ENCODE data around the gene SAFB. TPM values are rescaled to one million over a fixed set of nuclear protein-coding genes. Genes with fewer than 3 reads are reported as not detected.

Gene SAFB
- total RNA-seq, 1 experiment from 2014 or later = 143 TPM

GRCh38 chr19:5591476-5591875 is 31.4 kb upstream of the SAFB start (continued):
- TF ChIP-seq EGR1 (IDR thresholded peaks at IDR 0.05; ENCODE audit: low read depth) = no peak
- TF ChIP-seq, protein P1, sequence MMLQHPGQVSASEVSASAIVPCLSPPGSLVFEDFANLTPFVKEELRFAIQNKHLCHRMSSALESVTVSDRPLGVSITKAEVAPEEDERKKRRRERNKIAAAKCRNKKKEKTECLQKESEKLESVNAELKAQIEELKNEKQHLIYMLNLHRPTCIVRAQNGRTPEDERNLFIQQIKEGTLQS (IDR thresholded peaks at IDR 0.05) = no peak
- TF ChIP-seq, protein P2, sequence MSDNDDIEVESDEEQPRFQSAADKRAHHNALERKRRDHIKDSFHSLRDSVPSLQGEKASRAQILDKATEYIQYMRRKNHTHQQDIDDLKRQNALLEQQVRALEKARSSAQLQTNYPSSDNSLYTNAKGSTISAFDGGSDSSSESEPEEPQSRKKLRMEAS (IDR thresholded peaks at IDR 0.05) = no peak
- TF ChIP-seq CEBPB (IDR thresholded peaks at IDR 0.05; ENCODE audit: low read depth) = no peak
- TF ChIP-seq ZBTB33 (IDR thresholded peaks at IDR 0.05; ENCODE audit: extremely low read depth, insufficient replicate concordance, low read length) = no peak

DNA sequence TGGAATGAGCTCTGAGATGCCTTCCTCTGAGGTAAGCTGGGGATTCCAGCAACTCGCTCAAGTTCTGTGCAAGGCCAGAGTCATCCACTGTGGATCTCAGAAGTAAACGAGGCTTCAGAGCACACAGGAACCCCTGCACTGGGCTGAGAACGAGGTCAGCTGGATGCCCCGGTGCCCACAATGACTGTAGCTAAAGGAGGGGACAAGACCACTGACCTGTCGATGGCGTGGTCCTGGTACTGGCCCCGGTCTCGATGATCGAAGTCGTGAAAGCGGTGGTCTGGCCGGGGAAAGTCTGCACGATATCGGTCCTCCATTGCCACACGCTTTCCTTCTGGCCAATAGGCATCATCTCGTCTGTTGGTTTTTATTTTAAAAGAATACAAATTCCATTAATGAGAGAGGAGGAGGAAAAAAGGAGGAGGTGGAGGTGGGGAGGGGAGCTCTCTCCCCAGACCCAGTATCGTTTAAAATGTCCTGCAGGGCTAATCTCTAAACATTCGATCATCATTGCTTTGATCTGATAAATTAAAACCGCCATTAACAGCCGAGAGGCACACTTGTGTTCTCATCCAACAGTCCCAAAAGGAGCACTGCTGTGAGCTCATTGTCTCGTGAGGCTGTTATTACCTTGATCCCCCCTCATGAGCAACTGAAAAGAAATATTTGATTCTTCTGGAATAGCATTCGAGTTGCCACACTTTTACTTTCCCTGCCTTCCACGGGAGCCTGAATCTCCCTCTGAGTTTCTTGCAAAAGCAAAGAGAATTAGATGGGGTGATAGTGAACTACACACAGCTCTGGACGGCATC is 30.1 kb upstream of the SAFB start:
- peaks cover 32% of the 10 kb centered on the region; the same call in 1 of the 2 replicates for H3K79me2 ChIP-seq (ENCODE audit: insufficient read depth, low read length)
- H3K4me2 ChIP-seq (ENCODE audit: low read length) = no peak overlapping the region
- no peak overlapping the region for H3K9ac ChIP-seq (ENCODE audit: low read length)
- H4K20me1 ChIP-seq (ENCODE audit: insufficient read depth) = no peaks in the 10 kb centered on the region
- H3K27ac ChIP-seq (ENCODE audit: low read depth, low read length) = no peak overlapping the region
- DNase-seq (ENCODE audit: low read depth, low spot score) (no peak), ATAC-seq (no peak)
- no peaks in the 10 kb centered on the region for H3K9me3 ChIP-seq (ENCODE audit: control insufficient read depth in 1 of 2, insufficient read depth in 1 of 2, low read depth in 1 of 2, low read length in 2 of 2)
- H3K36me3 ChIP-seq (ENCODE audit: control insufficient read depth in 1 of 2, insufficient read depth in 2 of 2, low read length in 2 of 2) = peaks cover 59 to 76% of the 10 kb centered on the region in 2 experiments; a peak in 3 of 4 replicates
- intact Hi-C loops (cut with micrococcal nuclease) = no loop called here
- no peak overlapping the region for H3K4me3 ChIP-seq (replicated peaks in 1 of 2; ENCODE audit: low read depth in 1 of 2, low read length in 2 of 2)
- ChIA-PET CTCF (no interaction called here), POLR2A (interaction anchor here (1.0 kb wide), 1 partner anchor 43 kb away, joined by 3 read pairs; no protein-coding TSS in a partner anchor), RAD21 (ENCODE audit: low non-redundant PET in 1 of 2, low total read pairs in 2 of 2, uncharacterized antibody in 2 of 2, unreplicated experiment in 2 of 2) (no interaction called here)
- H3K27me3 ChIP-seq (ENCODE audit: insufficient read depth, low read length) = no peaks in the 10 kb centered on the region
- no peaks in the 10 kb centered on the region for H3K4me1 ChIP-seq (ENCODE audit: control insufficient read depth in 1 of 2, insufficient read depth in 2 of 2, low read length in 2 of 2)
- no peaks in the 10 kb centered on the region for H3K9me2 ChIP-seq (ENCODE audit: insufficient read depth)
- no peak overlapping the region for H2AFZ ChIP-seq (ENCODE audit: low read depth, low read length, poor library complexity, severe bottlenecking)
- BruUV-seq (replicated peaks) = no TSS peak
- TF ChIP-seq EGR1 (IDR thresholded peaks at IDR 0.05; ENCODE audit: low read depth) (no peak), SRF (IDR thresholded peaks at IDR 0.05; ENCODE audit: low read depth) (no peak), CEBPB (IDR thresholded peaks at IDR 0.05; ENCODE audit: low read depth) (no peak), EZH2 (IDR thresholded peaks at IDR 0.05) (no peak), JUND (IDR thresholded peaks at IDR 0.05) (no peak), ZBTB33 (IDR thresholded peaks at IDR 0.05; ENCODE audit: extremely low read depth, insufficient replicate concordance, low read length) (no peak)
- TF ChIP-seq, protein P3, sequence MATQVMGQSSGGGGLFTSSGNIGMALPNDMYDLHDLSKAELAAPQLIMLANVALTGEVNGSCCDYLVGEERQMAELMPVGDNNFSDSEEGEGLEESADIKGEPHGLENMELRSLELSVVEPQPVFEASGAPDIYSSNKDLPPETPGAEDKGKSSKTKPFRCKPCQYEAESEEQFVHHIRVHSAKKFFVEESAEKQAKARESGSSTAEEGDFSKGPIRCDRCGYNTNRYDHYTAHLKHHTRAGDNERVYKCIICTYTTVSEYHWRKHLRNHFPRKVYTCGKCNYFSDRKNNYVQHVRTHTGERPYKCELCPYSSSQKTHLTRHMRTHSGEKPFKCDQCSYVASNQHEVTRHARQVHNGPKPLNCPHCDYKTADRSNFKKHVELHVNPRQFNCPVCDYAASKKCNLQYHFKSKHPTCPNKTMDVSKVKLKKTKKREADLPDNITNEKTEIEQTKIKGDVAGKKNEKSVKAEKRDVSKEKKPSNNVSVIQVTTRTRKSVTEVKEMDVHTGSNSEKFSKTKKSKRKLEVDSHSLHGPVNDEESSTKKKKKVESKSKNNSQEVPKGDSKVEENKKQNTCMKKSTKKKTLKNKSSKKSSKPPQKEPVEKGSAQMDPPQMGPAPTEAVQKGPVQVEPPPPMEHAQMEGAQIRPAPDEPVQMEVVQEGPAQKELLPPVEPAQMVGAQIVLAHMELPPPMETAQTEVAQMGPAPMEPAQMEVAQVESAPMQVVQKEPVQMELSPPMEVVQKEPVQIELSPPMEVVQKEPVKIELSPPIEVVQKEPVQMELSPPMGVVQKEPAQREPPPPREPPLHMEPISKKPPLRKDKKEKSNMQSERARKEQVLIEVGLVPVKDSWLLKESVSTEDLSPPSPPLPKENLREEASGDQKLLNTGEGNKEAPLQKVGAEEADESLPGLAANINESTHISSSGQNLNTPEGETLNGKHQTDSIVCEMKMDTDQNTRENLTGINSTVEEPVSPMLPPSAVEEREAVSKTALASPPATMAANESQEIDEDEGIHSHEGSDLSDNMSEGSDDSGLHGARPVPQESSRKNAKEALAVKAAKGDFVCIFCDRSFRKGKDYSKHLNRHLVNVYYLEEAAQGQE (IDR thresholded peaks at IDR 0.05; ENCODE audit: low read depth) = no peak
